SU-DHL-6 (cell line): ENCODE data around the gene SSC4D.

ENCODE experiments used
- EZH2phosphoT487 ChIP-seq: fragments of 200-600 bp; sonication (generic), shearing (Covaris generic); conservative IDR thresholded peaks from 2 replicates; pipeline ENCODE4 v1.6.1; 2018; ENCODE audit warnings: mild to moderate bottlenecking, antibody characterized with exemption, low read length, moderate library complexity, mixed read lengths
- TF ChIP-seq, protein P1 (sequence below): fragments of 200-600 bp; sonication (generic); IDR thresholded peaks from one replicate; pipeline ENCODE4 v1.5.1; 2017; ENCODE audit warnings: antibody characterized with exemption, mild to moderate bottlenecking, low read length, moderate library complexity; ENCODE audit not compliant: insufficient read depth, poor library complexity, severe bottlenecking

DNA sequence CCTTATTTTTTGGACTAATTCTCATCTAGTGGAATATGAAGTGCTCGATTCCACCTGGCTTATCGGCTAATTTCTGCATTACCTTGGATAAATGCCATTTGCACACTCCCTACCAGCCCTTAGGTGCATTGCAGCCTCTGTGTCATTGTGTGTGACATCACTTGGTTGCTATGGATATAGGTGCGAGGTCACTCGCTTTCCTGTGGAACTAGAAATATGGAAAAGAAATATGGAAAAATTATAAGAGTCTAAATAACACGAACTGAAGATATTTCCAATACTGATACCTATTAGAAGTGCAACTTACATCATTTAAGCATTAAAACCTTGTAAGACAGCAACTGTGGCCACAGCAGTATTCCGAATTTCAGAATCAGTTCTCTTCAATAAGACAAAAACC lies 52.7 kb downstream of the SSC4D start:
- TF ChIP-seq, protein P1, sequence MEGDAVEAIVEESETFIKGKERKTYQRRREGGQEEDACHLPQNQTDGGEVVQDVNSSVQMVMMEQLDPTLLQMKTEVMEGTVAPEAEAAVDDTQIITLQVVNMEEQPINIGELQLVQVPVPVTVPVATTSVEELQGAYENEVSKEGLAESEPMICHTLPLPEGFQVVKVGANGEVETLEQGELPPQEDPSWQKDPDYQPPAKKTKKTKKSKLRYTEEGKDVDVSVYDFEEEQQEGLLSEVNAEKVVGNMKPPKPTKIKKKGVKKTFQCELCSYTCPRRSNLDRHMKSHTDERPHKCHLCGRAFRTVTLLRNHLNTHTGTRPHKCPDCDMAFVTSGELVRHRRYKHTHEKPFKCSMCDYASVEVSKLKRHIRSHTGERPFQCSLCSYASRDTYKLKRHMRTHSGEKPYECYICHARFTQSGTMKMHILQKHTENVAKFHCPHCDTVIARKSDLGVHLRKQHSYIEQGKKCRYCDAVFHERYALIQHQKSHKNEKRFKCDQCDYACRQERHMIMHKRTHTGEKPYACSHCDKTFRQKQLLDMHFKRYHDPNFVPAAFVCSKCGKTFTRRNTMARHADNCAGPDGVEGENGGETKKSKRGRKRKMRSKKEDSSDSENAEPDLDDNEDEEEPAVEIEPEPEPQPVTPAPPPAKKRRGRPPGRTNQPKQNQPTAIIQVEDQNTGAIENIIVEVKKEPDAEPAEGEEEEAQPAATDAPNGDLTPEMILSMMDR, result no peak
- TF ChIP-seq EZH2phosphoT487, result no peak
